ENCODE data around the gene HDAC7.

HDAC7 gene

DNA sequence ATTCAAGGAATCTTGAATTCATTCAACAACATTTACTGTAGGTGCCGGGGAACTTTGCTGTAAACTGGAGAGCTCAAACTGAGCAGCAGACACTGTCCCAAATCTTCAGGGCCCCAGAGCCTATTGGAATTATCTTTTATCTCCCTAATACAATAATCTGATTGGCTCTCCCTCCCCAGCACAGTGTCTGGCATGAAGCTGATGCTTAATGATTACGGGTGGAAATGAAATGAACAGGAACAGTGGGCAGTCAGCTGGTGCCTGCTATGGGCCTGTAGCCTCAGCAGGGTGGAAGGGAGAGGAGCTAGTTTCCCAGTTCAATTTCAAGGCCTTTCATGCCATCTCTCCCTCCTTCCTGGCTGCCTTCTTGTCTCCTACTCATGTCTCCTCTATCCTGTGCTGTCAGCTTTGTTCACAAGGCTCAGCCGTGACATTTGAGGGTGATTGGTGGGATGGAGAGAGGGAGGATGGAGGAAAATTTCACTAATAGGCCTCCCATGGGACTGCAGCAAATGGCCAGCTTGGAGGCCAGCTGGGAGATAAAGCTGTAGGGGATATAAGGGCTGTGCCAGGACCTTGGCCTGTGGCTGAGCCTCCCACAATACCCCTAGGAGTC, 56.7 kb downstream of the HDAC7 start:
- DNase-seq (ENCODE audit: low read depth): no peak

DNA sequence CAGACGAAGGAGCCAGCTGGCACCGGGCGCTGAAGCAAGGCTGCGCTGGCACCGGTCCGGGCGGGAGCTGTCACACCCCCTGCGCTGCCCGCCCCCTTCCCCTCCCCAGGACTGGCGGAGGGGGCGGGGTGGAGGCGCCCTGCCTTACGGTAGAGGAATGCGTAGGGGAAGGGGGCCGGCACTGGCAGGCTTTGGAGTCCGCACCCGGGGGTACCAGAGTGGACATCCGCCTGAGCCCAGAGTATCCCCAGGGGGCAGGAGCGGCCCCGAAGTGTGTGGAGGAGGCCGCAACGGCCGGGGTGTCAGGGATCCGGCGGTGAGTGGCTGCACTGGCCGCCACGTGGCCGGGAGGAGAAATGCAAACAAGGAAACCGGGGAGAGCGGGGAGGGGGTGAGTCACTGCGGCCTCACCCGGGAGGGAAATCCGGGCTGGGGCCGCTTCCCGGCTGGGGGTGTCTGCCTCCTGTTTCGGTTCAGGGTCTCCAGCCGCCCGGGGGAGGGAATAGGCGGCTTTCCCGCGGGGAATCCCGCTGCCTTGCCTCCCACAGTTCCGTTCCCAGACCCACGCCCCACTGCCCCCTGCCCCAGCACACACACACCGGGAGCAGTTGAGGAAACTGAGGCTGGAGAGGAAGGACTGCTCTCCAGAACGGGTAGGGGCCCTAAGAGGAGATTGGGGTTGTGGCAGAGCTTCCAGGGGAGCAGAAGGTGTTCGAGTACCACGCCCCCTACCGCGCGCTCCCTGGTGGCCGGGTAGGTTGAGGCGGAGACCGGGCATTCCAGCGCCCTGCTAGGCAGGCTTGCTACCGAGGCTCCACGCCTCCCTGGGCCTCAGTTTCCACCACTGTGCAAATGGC, 60.6 kb downstream of the HDAC7 start, which contains the start of gene RAPGEF3:
Gene RAPGEF3, minus strand, starts transcription at position 47 of the 857 bp plus-strand sequence. CDS start 324 bp downstream, outside the sequence.
- peak; percentile 55 for DNase-seq (ENCODE audit: low read depth)

DNA sequence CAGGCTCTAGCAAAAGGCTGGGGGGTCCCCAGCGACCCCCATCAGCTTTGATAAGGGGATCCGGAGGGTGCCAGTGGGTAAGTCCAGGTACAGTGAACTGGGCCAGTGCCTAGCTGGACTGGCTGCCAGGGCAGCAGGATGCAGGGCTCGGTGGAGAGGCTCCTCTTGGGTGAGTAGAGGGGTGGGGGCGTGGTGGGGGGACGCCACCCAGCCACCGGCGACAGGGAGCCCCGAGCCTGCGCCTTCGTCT, 61.2 kb downstream of the HDAC7 start:
- no peak for DNase-seq (ENCODE audit: low read depth)

DNA sequence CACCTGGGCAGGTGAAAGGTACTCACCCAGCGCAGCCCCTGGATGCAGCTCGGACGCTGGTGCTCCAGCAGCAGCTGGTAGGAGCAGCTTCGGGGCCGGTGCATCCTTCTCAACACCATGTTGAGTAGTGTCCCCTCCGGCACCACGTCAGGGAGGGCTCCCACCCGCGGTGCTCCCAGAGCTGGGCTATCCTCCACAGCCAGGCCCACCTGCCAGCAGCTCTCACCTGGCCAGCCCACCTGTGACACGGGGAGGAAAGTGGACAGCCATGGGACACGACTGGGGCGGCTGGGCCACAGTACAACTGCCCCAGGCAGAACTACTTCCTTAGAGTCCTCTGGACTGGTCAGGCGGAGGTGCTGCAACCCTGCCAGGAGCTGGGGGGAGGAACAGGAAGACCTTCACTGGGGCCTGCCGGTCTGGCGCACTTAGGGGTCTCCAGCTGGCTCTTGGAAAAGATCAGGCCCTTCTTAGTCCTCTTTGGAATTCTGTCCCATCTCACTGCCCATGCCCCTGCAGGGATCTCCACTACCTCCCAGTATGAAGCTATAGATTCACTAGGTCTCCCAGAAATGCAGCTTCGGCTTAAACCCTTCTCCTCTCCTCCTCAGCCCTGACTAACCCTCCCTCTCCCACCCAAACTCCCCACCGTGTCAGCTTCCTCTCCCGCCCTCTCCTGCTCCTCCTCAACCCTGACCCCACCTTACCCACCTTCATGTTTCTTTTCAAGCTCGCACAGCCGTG, 61.7 kb downstream of the HDAC7 start:
- DNase-seq (ENCODE audit: low read depth): no peak

DNA sequence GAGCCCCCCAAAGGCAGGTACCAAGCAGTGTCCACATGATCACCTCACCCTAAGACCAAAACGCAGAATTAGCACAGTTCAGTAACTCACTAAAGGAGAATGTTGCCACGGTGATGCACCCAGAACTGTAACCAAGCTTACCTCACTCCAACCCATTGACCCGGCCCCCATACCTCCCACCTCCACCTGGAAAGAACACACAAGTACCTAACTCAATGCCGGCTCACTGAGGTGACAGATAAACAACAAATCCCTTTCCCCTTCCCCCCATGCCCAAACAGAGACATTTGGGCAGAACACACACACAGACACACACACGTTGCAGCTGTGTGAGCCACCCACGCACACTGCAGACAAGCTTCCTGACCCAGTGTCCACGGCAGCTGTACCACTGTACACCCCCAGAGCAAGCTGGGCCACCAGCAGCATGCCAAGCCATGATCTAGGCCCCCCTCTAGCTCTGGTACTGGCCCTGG, 62.3 kb downstream of the HDAC7 start:
- no peak for DNase-seq (ENCODE audit: low read depth)

DNA sequence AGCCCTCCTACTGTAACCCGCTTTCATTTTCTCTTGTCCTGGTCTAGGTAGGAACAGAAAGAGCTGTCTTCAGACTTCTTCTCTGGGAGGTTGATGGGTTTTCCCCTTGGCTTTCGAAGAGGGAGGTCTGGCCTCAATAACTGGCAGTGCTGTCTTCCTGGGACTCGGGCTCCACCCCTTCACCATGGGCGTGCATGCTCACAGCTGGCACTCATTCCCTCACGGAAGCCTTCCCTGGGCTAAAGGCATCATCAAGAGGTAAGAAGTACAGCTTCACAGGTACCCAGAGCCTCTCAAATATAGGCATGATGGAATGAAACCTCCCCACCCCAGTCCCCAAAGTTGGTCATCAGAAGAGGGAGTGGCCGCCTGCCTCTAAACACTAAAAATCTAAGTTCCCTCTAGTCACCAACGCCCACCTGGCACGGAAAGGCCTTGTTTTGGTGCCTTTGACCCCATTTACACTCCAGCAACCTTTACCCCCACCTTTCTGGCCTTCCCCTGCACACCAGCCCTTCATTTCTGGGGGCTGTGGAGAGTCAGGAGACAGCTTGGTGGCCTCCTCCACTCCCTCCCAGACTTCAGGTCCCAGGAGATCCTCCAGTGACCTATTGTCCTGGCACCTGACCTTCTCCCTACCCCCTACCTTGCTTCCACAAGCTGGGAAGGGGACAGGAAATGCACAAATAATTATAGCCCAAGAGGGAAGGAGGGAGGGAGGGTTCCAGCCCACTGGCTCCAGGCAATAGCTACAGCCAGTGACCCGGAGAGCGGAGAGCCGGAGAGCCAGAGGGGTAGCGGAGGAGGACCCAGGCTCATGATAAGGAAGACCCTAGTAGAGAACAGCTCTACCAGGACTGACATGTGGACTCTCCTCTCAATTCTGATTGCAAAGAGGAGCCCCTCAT, 63.8 kb downstream of the HDAC7 start:
- no peak for DNase-seq (ENCODE audit: low read depth)

DNA sequence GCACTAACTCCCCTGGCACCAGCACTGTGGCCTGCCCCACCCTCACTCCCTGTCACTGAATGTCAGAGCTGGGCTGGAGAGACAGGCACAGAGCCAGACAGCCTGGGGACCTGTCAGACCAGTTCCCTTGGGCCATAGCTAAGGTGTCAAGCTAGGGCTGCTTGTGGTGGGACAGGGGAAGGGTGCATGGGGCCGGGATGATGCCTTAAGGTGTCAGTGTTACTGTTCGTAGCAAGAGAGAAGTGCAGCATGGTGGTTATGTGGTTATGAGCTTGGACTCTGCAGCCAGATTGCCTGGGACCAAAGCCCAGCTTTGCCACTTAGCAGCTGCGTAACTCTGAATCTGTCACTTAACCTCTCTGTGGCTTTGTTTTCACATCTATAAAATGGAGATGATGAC, 64.8 kb downstream of the HDAC7 start:
- DNase-seq (ENCODE audit: low read depth): no peak

DNA sequence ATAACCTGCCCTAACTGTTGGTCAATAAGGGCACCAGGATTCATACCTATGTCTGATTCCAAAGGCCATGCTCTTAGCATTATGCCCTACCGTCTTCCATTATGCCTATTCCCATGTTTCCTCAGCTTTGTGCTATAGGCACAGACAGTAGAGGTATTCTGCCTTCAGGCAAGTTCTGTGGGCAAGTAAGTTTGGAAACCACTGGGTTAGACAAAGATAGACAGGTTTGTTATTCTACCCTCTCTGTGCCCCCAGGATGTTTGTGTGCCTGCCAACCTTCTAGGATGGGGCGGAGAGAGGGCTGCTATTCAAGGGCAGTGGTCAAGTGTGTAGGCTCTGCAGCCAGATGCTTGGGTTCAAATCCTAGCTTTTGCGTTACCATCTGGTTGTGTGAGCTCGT, 65.6 kb downstream of the HDAC7 start:
- DNase-seq (ENCODE audit: low read depth): no peak

DNA sequence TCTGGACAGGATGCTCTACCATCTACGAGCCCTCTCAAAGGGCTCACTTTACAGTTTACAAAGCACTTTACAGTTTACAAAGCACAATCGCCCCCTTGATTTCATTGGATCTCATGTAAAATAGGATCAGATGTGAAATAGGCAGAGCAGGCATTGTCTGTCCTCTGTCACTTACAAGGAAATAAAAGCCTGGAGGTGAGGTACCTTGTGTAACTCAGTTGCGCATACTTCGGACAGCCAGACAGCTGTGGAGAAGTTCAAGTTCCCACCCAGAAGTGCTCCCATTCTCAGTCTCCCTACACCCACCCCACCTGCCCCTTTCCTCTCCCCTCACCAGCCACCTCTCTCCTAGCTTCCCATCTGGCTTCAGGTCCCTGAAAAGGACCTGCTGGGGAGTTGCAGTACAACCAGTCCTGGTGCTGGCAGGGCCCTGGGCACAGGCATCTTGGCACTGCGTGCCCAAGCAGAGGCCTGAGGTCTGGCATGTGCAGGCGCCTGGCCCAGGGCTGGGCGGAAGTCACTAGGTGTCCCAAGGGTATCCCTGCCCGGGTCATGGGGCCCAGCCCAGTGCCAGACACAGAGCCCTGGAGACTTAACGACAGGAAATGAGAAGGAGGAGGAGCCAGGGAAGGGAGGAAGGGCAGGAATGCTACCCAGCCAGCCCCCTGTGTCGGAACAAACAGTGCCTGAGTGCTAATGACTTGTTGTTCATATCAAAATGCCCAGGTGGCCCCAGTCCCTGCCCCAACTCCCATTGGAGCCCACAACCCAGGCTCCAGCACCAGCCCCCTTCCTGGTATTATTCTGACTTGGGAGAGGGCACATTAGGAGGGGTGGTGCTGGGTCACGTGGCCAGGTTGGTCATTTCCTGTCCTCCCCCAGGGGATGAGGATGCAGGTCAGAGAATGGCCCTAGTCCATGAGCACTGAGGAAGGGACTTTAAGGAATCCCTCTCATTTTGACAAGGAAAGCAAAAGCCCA, 66.4 kb downstream of the HDAC7 start:
- no peak for DNase-seq (ENCODE audit: low read depth)

DNA sequence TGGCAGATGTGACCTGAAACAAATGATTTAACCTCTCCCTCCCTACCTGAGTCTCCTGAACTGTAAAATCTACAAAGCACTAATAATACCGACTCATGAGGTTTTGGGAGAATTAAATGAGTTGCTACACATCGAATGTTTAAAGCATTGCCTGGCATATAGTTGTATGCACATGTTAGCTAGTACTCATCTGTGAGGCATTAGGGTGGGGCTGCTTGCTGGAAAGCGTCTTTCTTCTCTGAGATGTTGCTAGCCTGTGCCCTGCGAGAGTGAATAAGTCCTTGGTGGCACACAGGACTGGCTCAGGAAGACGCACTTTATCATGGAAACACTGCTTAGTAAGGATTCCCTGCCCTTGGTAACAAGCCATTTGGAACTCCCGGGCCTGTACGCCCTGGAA, 67.2 kb downstream of the HDAC7 start:
- DNase-seq (ENCODE audit: low read depth): no peak

DNA sequence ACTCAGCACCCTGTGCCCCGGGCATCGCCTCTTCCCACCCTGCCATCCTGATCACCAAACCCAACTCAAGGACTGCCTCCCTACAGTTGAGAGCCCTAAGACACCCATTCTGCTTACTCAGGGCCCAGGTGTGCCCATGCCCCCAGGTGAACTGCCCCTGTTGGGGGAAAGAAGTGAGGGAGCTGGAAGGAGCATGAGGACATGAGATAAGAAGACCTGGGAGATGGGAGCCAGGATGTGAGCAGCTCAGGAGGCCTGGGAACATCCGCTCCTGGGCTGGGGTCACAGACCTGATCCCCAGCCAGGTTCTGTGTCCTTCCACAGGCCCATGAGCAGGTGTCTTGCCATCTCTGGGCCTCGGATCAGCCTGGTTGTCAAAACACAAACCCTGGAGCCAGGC, 67.6 kb downstream of the HDAC7 start:
- DNase-seq (ENCODE audit: low read depth): no peak

DNA sequence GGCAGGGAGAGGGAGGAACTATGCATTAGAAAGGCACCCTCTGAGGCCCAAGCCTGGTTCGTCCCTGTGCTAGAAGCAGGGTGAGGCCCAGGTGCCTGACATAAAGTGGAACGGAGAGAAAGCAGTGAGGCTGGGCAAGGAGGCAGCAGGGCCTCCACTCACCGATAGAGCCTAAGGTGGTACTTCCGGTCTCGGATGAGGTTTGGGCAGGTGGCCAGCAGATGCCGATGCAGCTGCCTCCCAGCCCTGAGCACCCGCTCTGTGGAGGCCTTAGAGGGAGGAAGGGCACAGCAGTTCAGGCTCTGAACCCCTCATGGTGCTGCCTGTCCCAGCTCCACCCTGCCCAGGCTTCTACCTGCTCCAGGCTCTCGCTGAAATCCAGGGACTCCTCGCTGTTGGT, 68.1 kb downstream of the HDAC7 start:
- no peak for DNase-seq (ENCODE audit: low read depth)

DNA sequence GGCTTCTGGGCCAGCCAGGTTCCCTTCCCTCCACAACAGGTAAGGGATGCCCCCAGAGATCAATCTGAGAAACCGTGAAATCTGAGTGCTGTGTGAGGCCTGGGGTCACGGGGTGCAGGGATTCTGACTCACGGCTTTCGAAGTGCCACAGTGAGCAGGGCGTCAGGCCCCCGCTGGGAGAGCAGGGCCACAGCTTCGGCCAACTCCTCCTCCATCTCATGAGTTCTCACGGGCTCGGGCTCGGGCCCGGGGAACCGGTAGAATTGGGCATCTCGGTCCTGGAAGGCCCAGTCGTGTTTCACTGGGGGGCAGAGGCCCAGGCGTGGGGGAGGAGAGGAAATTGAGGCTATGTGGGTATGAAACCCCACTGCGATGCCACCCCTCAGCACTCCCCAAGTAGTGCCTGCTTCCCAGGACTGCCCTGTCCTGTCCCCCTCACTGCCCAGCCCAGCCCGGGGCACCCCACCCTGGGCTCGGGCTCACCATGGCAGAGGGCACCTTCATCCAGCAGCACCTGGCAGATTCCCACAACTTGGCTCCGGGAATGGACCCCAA, 68.7 kb downstream of the HDAC7 start:
- DNase-seq (ENCODE audit: low read depth): no peak

DNA sequence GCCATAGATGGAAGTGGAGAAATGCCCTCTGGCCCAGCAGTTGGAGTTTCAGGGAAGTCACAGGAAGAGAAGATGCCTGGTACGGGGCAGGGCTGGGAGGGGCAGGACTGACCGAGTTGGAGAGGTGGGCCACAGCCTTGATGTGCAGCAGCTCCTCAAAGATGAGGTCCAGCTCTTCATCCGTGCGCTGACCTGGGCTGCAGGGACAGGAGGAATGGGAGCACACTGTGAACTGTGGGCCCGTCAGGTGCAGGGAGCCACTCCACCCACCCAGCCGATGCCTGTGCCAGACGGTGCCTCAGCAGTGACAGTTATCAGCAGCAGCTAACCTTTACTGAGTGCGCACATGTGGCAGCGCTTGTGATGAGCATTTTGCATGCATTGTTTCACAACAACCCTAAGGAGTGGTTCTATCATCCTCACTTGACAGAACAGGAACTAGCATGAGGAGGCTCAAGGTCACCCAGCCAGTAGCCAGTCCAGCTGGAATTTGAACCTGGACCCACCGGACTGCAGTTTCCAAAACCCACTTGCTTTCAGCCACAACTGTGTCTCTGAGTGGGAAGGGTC, 69.4 kb downstream of the HDAC7 start:
- no peak for DNase-seq (ENCODE audit: low read depth)

DNA sequence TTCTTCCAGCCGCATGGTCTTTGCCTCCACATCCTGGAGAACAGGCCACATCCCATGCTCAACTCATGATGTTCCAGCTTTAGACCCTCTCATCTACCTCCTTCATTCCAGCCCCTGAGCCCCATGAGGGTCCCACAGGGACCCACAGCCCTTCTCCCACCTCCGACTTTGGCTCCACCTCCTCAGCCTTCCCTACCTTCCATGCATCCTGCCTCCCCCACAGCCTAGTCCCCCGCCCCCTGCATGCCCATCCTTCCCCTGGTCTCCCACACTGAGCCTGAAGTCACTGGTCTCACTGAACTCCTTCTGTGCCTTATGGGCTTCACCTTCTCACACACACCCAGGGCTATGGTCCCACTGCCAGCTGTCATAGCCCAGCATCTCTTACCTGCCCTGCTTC, 70.8 kb downstream of the HDAC7 start:
- DNase-seq (ENCODE audit: low read depth): no peak

DNA sequence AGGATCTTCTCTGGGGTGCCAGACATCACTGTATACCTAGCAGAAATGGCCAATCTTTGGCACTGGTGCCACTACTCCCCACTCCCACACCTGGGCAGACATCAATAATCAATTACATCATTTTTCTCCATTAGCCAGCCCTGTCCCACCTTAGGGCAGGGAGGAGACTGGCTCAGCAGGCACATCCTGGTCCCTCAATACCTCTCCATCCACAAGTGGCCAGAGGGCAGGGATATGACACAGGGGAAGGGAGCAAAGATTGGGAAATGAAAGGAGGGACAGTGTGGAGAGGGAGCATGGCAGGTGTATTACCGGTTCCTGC, 71.2 kb downstream of the HDAC7 start:
- DNase-seq (ENCODE audit: low read depth): no peak

DNA sequence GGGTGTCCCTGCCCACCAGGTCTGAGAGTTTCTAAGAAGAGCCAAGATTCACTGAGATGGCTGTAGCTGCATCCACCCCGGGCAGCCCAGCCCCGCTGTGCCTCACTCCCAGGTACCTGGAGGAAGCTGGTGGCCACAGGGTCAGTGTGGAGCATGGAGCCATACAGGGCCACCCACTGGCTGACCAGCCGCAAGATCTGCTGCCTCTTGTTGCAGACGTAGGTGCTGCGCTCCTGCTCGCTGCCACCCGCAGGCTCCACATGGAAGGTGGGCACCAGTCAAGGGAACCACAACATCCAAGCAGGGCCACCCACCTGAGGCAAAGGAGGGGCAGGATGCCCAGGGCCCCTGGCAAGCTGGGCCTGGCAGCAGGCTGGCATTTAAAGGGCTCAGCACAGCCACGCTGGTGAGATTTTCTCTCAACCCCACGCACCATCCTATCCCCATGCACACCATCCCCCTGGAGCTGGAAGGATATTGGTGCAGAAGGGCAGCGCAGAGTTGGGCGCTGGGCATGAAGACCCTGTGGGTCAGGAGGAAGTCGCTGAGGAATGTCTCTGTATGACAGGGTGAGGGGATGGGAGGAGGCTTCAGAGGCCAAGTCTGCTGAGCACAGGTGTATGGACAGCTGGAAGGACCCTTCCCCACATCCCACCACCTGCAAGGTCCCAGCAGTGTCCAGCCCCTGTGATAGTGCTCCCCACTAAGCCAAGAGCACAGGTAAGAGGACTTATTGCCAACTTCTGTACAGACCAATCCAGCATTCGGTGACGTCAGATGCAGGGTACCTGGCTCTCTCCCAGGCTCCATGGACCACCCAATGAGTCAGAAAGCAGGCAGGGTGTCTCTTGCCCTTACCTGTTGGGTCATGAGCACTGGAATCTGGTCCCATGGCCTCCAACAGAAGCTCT, 71.9 kb downstream of the HDAC7 start:
- no peak for DNase-seq (ENCODE audit: low read depth)

DNA sequence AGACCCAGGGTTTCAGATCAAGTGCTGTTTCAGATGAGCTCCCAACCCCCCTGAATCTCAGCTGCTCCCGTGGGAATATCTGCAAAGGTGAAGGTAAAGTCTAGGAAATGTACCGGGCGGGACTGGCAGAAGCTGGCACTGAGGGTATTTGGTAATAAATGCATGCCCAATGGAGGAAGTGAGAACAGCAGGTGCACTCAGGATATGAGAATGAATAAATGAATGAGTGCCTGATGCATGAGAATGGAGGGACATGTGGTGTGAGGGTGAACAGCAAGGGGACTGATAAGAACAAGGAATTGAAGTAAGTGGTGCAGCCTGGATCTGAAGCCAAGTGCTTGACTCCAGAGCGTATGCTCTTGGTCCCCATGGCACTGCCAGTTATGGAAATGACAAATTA, 72.6 kb downstream of the HDAC7 start:
- DNase-seq (ENCODE audit: low read depth): no peak

DNA sequence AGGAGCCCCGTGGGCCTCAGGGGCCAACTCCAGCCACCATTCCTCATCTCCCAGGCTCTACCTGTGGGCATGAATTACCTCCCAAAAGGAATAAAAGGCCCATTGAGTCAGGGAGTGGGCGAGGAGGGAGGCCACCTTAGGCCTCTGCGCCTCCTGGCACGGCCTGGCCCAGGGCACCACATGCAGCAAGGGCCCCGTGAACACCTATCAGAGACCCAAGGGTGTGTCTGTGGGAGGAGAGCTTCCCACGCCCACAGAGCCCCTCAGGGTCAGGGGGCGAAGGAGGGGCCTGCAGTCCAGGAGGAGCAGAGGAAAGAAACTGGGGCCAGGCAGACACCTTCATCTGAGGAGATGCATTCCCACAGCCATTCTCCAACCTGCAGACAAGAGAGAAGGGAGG, 73.2 kb downstream of the HDAC7 start:
- no peak for DNase-seq (ENCODE audit: low read depth)

All from stimulated activated CD8-positive, alpha-beta memory T cell treated with anti-CD3 and anti-CD28 coated beads, Interleukin-12 subunit alpha, Interleukin-12 subunit beta, amount 100 ng/mL, for 4 hours (primary cell).